Activated CD8-positive, alpha-beta memory T cell treated with anti-CD3 and anti-CD28 coated beads, Interleukin-2, amount 50 U/mL, for 1 hour (primary cell): ENCODE results near the gene SERTAD4.
"Not testable (repeated sequence)": the region's sequence is repeated elsewhere in the genome, so short reads cannot be mapped to it uniquely, and the experiment has no call there.

ENCODE experiments used
- DNase-seq: peaks from one replicate; pipeline ENCODE4 v3.0.0-alpha.2; 2020; ENCODE audit errors: extremely low read depth

The SERTAD4 gene

DNA sequence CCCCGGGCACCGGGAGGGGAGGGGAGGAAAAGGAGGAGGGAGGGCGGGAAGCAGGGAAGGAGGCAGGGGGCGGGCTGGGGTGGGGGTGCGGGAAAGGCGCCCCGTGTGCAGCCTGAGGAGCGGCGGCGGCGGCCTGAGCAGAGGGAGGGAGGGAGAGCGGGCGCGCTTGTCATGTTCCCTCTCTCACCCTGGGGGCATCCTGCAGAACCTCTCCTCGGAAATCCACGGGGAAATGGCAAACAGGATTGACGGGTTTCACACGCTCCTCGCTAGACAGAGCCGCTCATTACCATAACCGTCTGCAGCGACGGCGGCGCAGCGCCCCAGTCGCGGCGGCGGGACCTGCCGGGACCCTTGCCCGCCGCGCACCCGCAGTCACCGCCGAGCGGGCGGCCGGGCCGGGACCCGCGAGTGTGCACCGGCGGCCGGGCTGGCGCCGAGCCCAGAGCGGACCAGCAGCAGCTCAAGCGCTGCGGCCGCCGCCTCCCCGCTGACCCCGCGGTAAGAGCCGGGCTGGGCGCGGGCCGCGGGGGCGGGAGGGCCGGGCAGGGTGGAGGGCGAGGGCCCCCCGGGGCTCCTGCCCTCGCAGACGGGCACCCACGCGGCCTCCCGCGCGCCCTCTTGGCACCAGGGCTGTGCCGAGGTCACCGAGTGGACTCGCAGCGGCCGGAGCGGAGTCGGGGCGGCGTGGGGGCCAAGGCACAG lies at the start of gene SERTAD4:
TSS of gene SERTAD4 (plus strand) at position 286 of the 705 bp plus-strand sequence. CDS start 5,165 bp downstream, outside the sequence.
- no peak for DNase-seq

DNA sequence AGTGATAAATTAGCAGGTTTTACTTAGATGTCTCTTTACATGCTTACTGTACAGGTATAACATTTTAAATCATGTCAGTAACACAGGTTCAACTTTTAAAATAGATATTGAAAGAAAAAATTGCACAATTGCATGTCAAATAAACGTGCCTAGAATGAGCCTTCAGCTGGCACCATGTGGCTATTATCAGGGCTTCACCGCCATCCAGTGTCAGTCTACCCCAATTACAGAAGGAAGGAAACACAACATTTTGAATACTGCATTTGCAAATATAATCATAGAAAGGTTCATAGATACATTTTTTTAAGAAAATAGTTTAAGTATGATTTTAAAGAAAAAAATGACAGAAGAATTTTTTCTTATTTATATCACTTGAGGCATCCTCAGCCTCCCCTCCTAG lies 47.5 kb upstream of the SERTAD4 start:
- DNase-seq, result no peak

DNA sequence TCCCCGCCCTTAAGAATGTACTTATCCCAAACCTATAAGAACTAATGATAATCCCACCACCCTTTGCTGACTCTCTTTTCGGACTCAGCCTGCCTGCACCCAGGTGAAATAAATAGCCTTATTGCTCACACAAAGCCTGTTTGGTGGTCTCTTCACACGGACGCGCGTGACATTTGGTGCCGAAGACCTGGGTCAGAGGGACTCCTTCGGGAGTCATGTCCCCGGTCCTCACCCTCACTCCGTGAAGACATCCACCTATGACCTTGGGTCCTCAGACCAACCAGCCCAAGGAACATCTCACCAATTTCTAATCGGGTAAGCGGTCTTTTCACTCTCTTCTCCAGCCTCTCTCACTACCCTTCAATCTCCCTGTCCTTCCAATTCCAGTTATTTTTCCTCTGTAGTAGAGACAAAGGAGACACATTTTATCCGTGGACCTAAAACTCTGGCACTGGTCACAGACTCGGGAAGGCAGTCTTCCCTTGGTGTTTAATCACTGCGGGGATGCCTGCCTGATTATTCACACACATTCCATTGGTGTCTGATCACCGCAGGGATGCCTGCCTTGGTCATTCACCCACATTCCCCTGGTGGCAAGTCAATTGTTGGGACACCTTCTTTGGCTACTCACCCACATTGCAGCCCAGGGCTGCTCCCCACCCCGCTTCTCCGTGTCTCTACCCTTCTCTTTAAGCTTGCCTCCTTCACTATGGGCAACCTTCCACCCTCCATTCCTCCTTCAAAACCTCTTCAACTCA lies 44.6 kb upstream of the SERTAD4 start:
- not testable (repeated sequence) for DNase-seq

DNA sequence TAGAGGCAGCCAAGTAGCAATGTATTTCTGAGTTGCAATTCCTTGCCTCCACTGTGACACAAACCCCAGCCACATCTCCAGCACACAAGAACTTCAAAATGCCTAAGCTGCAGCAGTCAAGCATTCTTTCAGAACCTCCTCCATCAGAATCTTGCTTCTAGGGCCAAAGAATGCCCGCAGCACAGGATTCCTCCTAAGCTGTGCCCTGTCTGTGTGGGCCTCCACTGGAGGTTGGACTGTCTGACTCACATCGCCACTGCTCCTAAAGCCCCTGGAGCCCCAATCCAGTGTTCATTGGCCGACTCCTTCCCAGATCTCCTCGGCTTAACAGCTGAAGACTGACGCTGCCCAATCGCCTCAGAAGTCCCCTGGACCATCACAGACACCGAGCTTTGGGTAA lies 43.2 kb upstream of the SERTAD4 start:
- DNase-seq, result no peak

DNA sequence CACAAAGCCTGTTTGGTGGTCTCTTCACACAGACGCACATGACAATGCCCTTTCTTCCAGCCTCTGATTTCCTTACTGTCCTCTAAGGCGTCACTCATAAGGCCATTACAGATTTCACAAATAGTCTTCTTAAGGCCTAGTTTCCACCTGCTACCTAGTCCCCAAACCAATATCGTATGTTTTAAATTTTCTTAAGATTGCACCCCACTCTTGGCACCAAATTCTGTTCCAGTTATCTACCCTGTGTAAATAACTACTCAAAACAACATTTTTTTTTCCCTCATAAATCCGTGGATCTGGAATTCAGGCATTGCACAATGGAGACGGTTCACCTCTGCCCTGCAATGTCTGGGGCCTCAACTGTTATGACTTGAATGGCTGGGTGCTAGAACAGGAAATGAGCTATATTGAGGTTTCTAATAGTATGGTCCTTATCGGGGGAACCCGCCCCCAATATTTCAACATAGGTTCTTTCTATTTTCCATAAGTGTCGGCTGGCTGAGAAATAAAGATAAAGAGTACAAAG lies 36.9 kb upstream of the SERTAD4 start:
- no peak for DNase-seq

DNA sequence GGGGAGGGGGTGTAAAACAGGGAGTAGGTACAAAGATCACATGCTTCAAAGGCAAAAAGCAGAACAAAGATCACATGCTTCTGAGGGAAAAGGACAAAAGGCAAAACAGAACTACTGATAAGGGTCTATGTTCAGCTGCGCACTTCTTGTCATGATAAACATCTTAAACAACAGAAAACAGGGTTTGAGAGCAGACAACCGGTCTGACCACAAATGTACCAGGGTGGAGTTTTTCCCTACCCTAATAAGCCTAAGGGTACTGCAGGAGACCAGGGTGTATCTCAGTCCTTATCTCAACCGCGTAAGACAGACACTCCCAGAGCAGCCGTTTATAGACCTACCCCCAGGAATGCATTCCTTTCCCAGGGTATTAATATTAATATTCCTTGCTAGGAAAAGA lies 36.3 kb upstream of the SERTAD4 start:
- not testable (repeated sequence) for DNase-seq

DNA sequence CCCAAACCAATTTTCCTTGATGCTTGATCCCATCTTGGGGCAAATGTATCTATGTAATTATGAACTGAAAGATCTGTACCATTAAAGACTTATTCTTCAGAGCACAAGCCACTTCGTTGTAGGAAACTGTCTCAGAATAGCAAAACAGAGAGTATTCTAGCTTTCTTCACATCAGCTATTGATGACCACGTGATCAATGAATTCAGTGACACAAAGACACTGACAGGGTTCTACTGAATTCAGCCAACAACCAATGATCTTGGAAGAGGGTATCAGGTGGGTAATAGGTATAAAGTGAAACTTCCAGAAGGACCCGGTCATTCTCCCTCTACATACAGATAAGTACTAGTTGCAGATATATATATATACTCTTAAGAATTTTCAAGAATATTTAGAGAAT lies 33.8 kb upstream of the SERTAD4 start:
- DNase-seq, result no peak

DNA sequence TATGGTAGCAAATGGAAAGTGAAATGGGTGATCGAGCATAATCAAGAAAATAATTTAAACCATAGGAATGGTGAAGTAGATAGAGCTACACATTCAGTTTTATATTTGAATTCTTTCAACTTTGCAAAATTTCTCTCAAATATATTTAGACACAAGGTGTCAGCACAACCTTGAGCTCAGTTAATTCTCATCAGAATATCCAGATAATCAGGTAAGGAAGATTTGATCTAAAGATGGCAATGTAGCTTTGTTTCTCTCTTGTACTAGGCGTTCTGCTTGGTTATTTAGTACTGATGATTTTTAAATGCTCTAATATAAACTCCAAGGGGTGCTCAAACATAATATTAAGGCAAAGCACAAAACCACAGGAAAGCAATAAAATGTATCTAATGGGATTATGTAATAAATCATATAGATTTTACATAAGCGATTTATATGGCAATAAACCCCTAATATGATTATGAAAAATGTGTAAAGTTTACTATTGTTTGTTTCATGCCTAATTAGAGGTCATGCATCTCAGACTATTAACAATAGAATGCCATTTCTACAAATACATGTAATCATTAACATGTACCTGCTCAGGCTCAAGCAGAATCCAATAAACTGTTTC lies 32.4 kb upstream of the SERTAD4 start:
- no peak for DNase-seq

DNA sequence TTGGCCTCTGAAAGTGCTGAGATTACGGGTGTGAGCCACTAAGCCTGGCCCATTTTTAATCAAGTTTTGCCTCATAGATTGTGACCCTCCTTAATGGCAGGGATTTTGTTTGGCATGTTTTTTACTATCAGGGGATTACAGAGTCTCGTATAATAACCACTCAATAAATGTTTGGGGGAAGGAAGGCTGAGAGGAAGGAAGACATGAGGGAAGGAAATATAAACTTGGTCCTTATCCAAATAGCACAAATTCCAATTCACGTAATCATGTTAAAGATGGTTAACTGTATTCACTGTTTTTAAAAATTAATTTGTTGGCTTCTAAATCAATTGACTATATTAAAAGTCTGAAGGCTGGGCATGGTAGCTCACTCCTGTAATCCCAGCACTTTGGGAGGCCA lies 30.9 kb upstream of the SERTAD4 start:
- no peak for DNase-seq

DNA sequence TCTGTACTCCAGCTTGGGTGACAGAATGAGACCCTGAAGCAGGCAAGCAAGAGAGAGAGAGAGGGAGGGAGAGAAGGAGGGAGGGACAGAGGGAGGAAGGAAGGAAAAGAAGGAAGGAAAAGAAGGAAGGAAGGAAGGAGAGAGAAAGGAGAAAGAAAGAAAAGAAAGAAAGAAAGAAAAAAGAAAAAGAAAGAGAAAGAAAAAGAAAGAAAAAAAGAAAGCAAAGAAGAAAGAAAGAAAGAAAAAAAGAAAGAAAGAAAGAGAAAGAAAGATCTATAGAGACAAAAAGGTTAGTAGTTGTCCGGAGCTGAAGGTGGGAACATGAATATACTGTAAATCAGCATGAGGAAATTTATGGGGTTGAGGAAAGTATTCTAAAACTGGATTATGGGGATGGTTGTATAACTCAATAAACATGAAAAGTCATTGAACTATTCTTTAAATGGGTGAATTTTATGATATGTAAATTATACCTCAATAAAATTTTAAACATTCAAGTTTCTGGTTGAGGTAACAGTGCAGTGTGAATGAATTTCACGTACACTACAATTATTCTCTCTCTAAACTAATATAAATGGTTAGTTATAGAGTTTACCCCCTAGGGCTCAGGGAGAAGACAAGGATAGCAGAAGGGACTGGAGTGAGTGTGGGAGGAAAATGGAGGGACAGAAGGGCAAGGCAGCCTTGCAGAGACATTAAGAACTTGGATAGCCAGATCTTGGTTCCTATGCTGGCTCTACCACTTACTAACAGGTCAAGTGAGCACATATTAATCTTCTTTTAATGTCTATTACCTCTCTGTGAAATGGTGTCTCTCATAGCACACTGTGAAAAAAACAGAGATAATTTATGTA lies 24.8 kb upstream of the SERTAD4 start:
- DNase-seq, result no peak

DNA sequence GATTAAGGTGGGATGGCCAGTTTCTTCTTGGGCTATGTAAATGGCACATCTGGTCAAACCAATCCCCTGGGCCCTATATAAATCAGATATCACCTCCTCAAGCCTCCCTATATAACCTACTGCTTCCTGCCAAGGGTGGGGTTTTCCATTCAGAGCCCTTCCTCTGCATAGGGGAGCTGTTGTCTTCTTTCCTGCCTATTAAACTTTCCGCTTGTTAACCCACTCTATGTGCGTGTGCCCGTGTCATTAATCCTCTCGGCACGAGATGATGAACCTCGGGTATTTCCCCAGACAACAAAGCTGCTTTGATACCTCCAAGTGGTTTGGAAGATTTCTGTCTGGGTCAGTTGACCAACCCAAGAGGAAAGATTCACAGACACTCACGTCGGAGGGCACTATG lies 19.3 kb upstream of the SERTAD4 start:
- no peak for DNase-seq

DNA sequence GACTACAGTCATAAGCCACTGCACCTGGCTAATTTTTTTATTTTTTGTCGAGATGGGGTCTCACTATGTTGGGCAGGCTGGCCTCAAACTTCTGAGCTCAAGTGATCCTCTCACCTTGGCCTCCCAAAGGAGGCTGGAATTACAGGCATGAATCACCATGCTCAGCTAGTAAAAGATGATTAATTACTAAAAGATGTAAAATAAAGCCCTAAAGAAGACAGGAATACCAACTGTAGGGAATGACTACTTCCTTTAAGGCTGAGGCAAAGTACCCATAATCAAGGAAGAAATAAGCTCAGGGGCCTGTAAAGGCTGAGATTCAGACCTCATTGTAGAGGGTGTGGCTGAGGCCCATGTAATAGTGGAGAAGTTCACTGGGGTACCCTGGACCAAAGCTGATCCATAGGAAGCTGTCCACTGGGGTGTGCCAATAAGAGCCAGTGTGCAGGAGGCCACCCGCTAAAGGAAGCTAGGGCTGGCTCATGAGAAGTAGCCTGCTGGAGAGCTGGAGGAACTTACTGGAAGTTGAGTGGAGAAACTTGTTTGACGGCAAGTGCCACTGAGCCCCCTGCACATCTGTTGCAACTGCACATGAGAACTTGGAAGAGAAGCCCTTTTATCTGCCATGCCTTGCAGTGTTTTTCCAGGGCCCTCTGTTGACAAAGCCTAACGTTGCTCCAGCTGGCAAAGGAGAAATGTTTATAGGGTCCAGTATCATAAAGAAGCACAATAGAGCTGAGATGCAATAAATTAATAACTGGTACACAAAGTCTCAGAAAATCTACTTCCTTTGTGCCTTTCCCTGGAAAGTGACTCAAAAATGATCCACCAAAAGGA lies 17.8 kb upstream of the SERTAD4 start:
- no peak for DNase-seq

DNA sequence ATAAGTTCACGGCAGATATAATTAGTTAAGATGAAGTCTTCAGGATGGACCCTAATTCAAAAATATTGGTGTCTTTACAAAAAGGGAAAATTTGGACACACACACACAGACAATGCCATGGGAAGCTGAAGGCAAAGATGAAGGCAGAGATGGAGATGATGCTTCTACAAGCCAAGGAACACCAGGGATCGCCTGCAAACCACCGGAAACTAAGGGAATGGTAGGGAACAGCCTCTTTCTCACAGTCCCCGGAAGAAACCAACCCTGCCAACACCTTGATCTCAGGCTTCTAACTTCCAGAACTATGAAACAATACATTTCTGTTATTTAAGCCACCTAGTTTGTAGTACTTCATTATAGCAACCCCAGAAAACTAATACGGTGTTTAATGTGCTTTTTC lies 15.1 kb upstream of the SERTAD4 start:
- DNase-seq, result no peak

DNA sequence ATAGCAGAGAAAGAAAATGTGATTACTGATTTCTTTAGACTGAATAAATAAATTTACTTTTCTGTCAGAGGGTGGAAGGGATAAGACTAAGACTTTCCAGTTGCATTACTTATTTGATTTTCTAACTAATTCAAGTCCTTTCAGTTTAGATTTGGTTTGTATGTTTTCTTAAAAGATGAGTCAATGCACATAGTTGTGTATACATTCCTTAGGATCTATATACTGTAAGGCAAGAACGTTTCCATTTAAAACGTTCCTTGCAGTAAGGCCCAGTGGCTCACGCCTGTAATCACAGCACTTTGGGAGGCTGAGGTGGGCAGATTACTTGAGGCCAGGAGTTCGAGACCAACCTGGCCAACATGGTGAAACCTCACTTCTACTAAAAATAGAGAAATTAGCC lies 14.5 kb upstream of the SERTAD4 start:
- no peak for DNase-seq

DNA sequence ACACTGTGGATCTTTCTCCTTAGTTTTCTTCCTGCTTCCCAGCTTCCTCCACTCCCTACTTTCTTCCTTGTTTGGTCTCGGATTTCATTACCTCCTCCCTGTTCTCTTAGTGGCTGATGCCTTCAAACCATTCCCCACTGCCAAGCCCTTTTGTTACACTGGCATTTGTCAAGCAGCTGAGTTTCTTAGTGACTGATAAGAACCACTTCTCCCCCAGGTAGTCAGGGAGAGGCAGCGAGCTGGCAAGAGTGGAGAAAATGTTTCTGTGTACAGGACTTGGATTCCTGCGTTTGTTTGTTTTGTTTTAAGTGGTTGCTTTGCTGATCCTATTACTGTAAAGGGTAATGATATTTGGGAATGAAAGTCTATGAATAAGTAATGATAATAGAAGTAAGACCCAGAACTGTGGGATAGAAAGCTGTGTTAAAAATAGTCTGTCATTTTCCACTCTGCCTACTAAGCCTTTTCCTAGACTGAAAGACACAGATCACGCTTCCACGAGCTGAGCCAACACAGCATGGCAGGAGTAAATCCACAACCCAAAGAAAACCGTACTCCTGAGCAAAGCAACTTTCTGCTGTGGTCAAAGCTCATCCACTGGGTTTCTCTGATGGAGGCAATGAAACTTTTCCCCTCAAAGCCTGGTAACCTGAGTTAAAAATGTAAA lies 10.1 kb upstream of the SERTAD4 start:
- no peak for DNase-seq

DNA sequence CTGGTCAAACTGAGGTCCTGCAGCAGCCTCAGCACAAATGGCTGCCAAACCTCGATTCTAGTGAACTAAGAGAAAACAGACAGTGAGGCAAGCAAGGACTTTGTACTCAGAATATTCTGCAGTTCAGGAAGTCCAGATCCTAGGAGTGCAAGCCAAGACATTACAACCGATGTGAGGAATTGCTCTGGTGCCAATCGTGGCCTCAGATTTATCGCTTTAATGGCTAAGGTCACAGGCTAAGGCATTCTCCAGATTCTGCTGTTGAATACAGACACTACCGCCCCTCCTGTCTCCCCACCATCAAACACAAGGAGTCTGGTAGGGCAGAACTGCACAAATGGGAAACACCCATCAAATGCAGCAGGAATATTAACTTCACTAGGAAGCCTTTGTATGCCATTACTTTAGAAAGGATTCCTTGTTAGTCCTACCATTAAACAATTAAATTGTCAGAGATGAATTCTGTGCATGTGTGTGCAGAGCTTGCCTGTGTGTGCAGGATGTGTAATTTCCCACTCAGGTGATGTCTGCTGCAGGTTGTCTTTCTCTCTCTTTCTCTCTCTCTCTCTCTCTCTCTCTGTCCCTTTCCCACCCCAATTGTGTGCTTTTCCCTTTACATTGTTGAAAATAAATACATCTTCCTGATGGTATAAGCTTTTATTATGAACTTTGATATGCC lies 9.2 kb upstream of the SERTAD4 start:
- DNase-seq, result no peak

DNA sequence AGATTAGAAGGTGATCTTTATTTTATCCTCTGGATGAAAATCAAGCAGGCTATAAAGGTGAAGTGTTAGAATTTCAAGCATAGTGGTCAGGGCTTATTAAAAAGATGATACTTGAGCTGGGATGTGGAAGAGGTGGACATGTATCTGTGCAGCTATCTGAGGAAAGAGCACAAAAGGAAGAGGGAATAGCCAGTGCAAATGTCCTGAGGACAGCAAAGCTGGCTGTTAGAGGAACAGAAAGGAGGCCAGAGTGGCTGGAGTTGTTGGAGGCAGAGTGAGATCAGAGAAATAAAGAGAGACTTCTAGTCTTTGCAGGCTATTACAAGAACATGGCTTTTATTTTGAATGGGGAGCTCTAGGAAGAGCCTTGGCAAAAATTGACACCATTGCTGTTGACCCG lies 4.4 kb upstream of the SERTAD4 start:
- no peak for DNase-seq

DNA sequence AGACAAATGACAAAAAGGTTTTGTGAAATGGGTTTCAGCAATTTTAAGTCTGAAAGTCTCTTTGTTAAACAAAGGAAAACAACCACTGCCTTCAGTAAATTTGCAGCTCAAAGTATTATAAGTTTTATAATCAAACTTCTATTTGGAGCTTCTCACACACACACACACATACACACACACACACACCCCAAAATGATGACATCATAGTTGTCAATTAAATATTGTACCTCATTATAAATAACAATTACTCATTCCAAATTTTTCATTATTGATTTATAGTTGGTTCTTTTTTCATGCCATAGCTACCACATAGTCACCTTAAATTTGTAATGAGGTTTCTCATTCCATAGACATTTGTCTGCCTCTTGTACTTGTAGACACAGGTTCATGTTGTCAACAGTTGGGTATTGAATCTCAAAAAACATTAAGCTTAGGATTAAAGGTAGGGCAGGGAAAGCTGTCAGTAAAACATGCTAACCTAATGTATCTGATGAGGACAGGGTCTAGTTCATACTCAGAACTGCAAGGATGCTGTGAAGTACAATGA lies 2.4 kb upstream of the SERTAD4 start:
- DNase-seq, result no peak

DNA sequence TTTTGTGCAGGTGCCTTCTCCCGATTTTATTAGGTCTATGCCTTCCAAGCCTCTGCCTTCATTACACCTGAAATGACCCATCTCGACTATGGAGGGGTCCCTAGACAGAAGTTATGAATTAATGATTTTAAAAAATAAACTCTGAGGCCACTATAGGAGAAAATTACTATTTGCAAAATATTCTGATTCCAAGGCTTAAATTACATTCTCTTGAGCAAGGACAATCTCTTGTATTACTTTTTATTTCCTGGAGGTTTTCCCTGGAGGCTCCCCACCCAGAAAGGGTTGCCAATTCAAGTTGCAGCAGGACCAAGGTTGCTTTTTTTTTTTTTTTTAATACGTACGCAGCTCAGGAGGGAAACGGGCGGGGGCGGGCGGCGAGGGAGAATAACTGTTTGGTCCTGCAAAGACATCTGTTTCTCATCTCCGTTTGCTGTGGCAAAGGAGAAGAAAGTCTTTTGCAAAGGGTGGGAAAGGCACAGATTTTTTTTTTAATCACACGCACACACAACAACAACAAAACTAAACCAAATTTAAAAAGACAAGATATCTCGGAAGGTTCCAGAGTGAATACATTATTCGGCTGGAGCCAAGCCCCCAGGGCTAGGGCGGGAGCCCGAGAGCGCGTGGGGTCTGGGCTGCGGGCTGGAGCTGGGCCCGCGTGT lies 618 bp upstream of the SERTAD4 start:
- no peak for DNase-seq
